Activated T-cell treated with anti-CD3 and anti-CD28 coated beads for 1 hour (primary cell): ENCODE data around the gene XRCC2.

Experiments used
- DNase-seq: peaks from one replicate; pipeline ENCODE4 v3.0.0-alpha.2; 2020; ENCODE audit warnings: low read depth

Gene XRCC2

GRCh38 chr7:152608656-152609055 is 67.3 kb downstream of the XRCC2 start:
- DNase-seq = no peak

- DNase-seq = no peak
These were observed 67.7 kb downstream of the XRCC2 start for GRCh38 chr7:152608208-152608607.

GRCh38 chr7:152607007-152607406 is 68.9 kb downstream of the XRCC2 start:
- DNase-seq = no peak

- DNase-seq = no peak
These were observed 73.0 kb downstream of the XRCC2 start for GRCh38 chr7:152602962-152603361.

- no peak for DNase-seq
These were observed 74.6 kb downstream of the XRCC2 start for GRCh38 chr7:152601305-152601798.

GRCh38 chr7:152600266-152600665 is 75.7 kb downstream of the XRCC2 start:
- no peak for DNase-seq

GRCh38 chr7:152597507-152597906 is 78.4 kb downstream of the XRCC2 start:
- DNase-seq = no peak

- DNase-seq = no peak
These were observed 79.1 kb downstream of the XRCC2 start for GRCh38 chr7:152596824-152597223.
